ENCODE measurements around the gene NDUFB5. TPM values are rescaled to one million over a fixed set of nuclear protein-coding genes. Genes with fewer than 3 reads are reported as not detected.

The NDUFB5 gene
- total and polyA plus RNA-seq, 10 donors: 70.7 to 122 (median 89.9) TPM

DNA sequence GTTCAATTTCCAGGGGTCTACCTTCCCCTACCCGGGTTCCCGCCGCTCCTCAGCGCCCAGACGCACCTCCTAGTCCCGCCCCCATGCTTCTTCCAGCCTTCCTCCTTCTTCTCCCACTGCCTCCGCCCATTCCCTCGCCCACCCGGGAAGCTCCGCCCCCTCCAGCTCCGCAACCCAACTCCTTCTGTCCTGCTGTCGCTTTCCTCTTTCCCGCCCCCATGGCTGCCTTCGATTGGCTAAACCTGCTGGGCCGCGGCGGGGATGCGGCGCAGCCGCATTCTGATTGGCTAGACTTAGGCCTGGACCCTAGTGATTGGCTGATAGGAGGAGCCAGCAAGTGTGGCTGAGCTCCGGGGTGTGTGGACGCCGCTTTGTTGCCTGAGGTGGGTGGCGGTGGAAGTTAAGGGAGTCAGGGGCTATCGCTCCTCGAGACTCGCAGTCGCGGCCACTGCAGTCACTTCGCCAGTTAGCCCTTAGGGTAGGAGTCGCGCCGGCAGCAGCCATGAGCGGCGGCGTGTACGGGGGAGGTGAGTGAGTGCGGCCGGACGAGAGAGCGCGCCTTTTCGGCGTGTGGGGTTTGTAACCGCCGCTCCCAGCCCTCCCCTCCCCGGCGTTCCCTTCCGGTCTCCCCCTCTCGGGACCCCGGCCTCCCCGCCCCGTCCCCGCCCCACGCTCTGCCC lies 41.9 kb upstream of the NDUFB5 start, which contains the start of gene ACTL6A:
TSS of gene ACTL6A (plus strand) at position 336 of the 680 bp plus-strand sequence. CDS start at position 503, 167 bp downstream.
- Histone ChIP-seq H3K4me1 (peaks cover 7 to 59% (median 28%) of the 10 kb centered on the region in 6 donors), H3K9me3 (no peaks in the 10 kb centered on the region), H3K27me3 (replicated peaks in 1 of 7) (no peaks in the 10 kb centered on the region), H3K27ac (peak within 1 kb of the TSS; percentile 78 to 93 (median 89)), H3K36me3 (no peaks in the 10 kb centered on the region), H3K4me3 (peak within 1 kb of the TSS; percentile 89 to 99 (median 94))
- peak; percentile 99 for DNase-seq
- WGBS, 5 donors: 0 to 1% (median 1%) methylated on average over 37 to 55 of the region's 55 CpGs
- intact Hi-C loops (cut with DNase I; ENCODE audit: low total_unique reads): loop anchor here (10.0 kb wide), 1 partner anchor 218 kb away; the partner anchor contains the start of gene MFN1
- TF ChIP-seq, protein P1, sequence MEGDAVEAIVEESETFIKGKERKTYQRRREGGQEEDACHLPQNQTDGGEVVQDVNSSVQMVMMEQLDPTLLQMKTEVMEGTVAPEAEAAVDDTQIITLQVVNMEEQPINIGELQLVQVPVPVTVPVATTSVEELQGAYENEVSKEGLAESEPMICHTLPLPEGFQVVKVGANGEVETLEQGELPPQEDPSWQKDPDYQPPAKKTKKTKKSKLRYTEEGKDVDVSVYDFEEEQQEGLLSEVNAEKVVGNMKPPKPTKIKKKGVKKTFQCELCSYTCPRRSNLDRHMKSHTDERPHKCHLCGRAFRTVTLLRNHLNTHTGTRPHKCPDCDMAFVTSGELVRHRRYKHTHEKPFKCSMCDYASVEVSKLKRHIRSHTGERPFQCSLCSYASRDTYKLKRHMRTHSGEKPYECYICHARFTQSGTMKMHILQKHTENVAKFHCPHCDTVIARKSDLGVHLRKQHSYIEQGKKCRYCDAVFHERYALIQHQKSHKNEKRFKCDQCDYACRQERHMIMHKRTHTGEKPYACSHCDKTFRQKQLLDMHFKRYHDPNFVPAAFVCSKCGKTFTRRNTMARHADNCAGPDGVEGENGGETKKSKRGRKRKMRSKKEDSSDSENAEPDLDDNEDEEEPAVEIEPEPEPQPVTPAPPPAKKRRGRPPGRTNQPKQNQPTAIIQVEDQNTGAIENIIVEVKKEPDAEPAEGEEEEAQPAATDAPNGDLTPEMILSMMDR (IDR thresholded peaks at IDR 0.05 in 8 of 11, conservative IDR thresholded peaks at IDR 0.05 in 3 of 11): peak in 1 of 11 experiments; percentile 32
- TF ChIP-seq POLR2A (IDR thresholded peaks at IDR 0.05) (peak in 1 of 3 donors; percentile 29), POLR2AphosphoS5 (IDR thresholded peaks at IDR 0.05) (peak; percentile 88 to 92 (median 90))

DNA sequence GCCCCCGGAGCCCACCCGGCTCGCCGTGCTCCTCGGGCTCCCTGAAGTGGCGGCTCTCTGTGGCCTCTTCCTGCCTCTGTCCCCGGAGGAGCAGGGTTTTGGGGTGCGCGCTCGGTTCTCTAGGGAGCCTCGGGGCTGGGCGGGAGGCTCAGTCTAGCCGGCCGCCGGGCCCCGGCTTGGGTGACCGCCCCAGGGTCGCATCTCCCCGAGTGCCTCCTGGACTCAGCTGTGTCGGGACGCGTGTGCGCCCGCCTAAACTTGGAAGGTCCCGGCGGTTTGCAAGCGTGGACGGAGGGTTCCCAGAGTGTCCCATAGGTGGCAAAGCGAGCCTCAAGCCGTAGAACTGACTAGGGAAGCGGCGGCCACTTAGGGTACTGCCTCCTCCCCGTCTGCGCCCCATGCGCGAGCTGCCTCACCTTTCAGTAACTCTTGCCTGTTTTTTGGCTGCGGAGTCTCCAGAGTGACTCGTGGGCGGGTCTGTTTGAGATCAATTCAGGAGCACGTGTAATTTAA lies 41.3 kb upstream of the NDUFB5 start:
- Histone ChIP-seq H3K27ac (peak overlapping the region; percentile 78 to 93 (median 89)), H3K4me1 (peaks cover 7 to 58% (median 28%) of the 10 kb centered on the region in 6 donors), H3K9me3 (no peaks in the 10 kb centered on the region), H3K4me3 (peak overlapping the region; percentile 89 to 99 (median 94)), H3K27me3 (replicated peaks in 1 of 7) (no peaks in the 10 kb centered on the region), H3K36me3 (no peaks in the 10 kb centered on the region)
- 0 to 1% (median 0%) methylated on average over 21 to 40 of the region's 40 CpGs for WGBS, 5 donors
- TF ChIP-seq, protein P1 (IDR thresholded peaks at IDR 0.05 in 8 of 11, conservative IDR thresholded peaks at IDR 0.05 in 3 of 11): peak; percentile 19 to 74 (median 65)
- no peak for TF ChIP-seq POLR2A (IDR thresholded peaks at IDR 0.05)
- intact Hi-C loops (cut with DNase I; ENCODE audit: low total_unique reads): loop anchor here (10.0 kb wide), 1 partner anchor 219 kb away; the partner anchor contains the start of gene MFN1
- DNase-seq: peak; percentile 91

DNA sequence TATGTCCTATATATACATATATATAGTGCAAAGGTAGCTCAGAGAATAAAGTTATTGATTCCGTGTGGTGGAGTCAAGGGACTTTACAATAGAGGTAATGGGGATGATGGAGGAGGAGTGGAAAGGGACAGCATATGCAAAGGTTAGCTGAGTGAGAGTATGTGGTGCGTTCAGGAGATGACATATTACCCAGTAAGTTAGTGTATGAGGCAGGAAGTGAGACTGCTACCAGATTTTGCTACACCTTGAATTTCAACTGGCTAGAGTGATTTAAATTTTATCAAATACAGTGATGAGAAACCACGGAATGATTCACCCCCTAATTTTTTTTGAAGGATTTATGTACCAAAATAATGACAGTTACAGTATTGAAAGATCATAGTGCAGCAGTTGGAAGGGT lies 39.1 kb upstream of the NDUFB5 start:
- TF ChIP-seq POLR2AphosphoS5 (IDR thresholded peaks at IDR 0.05) (no peak), POLR2A (IDR thresholded peaks at IDR 0.05) (no peak)
- TF ChIP-seq, protein P1 (IDR thresholded peaks at IDR 0.05 in 8 of 11, conservative IDR thresholded peaks at IDR 0.05 in 3 of 11): no peak
- no peak for DNase-seq
- H3K36me3 ChIP-seq: peaks cover 0 to 12% (median 8%) of the 10 kb centered on the region in 6 donors
- no peaks in the 10 kb centered on the region for H3K9me3 ChIP-seq
- H3K4me1 ChIP-seq: peaks cover 7 to 51% (median 25%) of the 10 kb centered on the region in 6 donors
- WGBS, 5 donors: 68 to 75% (median 73%) methylated on average over 3 of the region's 3 CpGs
- intact Hi-C loops (cut with DNase I; ENCODE audit: low total_unique reads): loop anchor here (10.0 kb wide), 1 partner anchor 221 kb away; the partner anchor contains the start of gene MFN1
- H3K27ac ChIP-seq: no peak overlapping the region
- H3K4me3 ChIP-seq: no peak overlapping the region
- H3K27me3 ChIP-seq (replicated peaks in 1 of 7): no peaks in the 10 kb centered on the region

DNA sequence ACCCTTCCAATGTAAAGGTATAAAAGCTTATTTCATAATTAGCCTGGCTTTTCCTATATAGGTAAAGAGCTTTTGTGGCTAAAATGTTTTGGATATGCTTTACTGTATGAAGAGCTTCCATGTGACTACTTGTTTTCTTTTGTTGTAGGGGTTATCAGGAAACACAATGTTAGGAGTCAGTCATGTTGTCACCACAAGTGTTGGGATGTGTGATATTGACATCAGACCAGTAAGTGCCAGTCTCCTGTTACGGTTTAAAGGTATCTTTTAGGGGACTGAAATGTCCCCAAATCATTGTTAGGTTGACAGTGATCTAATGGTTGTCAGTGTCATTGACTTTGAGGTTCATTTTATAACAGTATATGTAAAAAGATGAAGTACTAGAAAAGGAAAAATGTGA lies 23.6 kb upstream of the NDUFB5 start:
- intact Hi-C loops (cut with DNase I; ENCODE audit: low total_unique reads): no loop called here
- Histone ChIP-seq H3K27ac (no peak overlapping the region), H3K4me3 (no peak overlapping the region), H3K36me3 (peaks cover 0 to 100% (median 83%) of the 10 kb centered on the region in 6 donors), H3K4me1 (no peaks in the 10 kb centered on the region), H3K27me3 (replicated peaks in 1 of 7) (no peaks in the 10 kb centered on the region), H3K9me3 (no peaks in the 10 kb centered on the region)
- TF ChIP-seq, protein P1 (IDR thresholded peaks at IDR 0.05 in 8 of 11, conservative IDR thresholded peaks at IDR 0.05 in 3 of 11): no peak
- TF ChIP-seq POLR2A (IDR thresholded peaks at IDR 0.05) (no peak), POLR2AphosphoS5 (IDR thresholded peaks at IDR 0.05) (no peak)
- no peak for DNase-seq
- WGBS, 5 donors: 92 to 98% (median 95%) methylated on average over 1 of the region's 1 CpG
